A673 (cell line): ENCODE results near the gene ZZZ3.

Experiments used
- EZH2 ChIP-seq: fragments of 200-600 bp; sonication (generic); IDR thresholded peaks from 2 replicates; pipeline ENCODE4 v1.6.1; 2017; ENCODE audit warnings: borderline replicate concordance, low read depth, mild to moderate bottlenecking, mixed read lengths, antibody characterized with exemption, low read length; ENCODE audit not compliant: poor library complexity, severe bottlenecking
- TF ChIP-seq, protein P1 (sequence below): fragments of 300-800, 200-600 bp; sonication (generic); conservative IDR thresholded peaks from 2 replicates; pipeline ENCODE4 v1.5.1; 2017; ENCODE audit warnings: low read depth, mild to moderate bottlenecking, antibody characterized with exemption, low read length, moderate library complexity, mixed read lengths

DNA sequence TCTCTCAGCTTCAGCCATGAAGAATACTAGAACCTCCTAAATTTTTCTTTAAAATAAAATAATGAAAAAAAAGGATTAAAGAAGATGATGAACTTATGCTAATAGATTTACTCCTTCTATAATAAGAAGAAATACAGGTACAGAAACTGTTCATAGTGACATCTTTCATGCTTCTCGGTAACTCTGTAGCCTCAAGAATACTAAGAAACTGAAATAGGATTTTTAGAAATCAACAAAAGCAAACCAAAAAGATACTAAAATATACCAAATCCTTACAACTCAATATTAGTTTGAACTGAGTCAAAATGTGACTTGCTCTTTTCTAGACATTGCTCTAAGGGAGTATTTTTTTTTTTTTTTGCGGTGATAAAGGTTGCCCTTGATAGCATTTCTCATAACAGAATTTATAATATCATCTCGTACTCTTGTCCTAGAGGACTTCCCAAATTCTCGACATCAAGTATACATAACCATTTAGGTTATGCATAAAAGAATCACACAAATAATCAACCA lies 42.8 kb downstream of the ZZZ3 start:
- TF ChIP-seq, protein P1, sequence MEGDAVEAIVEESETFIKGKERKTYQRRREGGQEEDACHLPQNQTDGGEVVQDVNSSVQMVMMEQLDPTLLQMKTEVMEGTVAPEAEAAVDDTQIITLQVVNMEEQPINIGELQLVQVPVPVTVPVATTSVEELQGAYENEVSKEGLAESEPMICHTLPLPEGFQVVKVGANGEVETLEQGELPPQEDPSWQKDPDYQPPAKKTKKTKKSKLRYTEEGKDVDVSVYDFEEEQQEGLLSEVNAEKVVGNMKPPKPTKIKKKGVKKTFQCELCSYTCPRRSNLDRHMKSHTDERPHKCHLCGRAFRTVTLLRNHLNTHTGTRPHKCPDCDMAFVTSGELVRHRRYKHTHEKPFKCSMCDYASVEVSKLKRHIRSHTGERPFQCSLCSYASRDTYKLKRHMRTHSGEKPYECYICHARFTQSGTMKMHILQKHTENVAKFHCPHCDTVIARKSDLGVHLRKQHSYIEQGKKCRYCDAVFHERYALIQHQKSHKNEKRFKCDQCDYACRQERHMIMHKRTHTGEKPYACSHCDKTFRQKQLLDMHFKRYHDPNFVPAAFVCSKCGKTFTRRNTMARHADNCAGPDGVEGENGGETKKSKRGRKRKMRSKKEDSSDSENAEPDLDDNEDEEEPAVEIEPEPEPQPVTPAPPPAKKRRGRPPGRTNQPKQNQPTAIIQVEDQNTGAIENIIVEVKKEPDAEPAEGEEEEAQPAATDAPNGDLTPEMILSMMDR, result no peak
- no peak for TF ChIP-seq EZH2
